Adrenal gland (tissue), 12 donors: ENCODE results near the gene ROBO2. TPM values are rescaled to one million over a fixed set of nuclear protein-coding genes. Genes with fewer than 3 reads are reported as not detected.

ENCODE experiments used
- DNase-seq, 7 donors: peaks; one replicate each; pipeline ENCODE4 v3.0.0-alpha.2; 2019 to 2020
- H3K27ac ChIP-seq, 5 donors: fragments of 200-600 bp; sonication (generic) in 4 of 5; 1 replicate in 3 of 5; 2 replicates in 2 of 5; pipeline versions ENCODE4 v1.5.1 to v1.8.0; 2016 to 2020; ENCODE audit warnings: mild to moderate bottlenecking in 1 of 5
- H3K27me3 ChIP-seq: fragments of 200-600 bp; 2 replicates; pipeline ENCODE4 v1.8.0; 2021
- H3K36me3 ChIP-seq, 2 donors: fragments of 200-600 bp; replicated peaks in 1 of 2; 1 replicate in 1 of 2; 2 replicates in 1 of 2; pipeline versions ENCODE4 v1.5.1 to v1.8.0; 2018 to 2022
- H3K4me1 ChIP-seq, 2 donors: fragments of 200-600 bp; replicated peaks in 1 of 2; 1 replicate in 1 of 2; 2 replicates in 1 of 2; pipeline versions ENCODE4 v1.5.1 to v1.8.0; 2018 to 2021
- H3K4me3 ChIP-seq, 4 donors: fragments of 200-600 bp; sonication (generic) in 3 of 4; one replicate each; pipeline ENCODE4 v1.5.1; 2016 to 2018
- H3K9me3 ChIP-seq, 3 donors: fragments of 200-600 bp; sonication (generic) in 1 of 3; replicated peaks in 1 of 3; 1 replicate in 2 of 3; 2 replicates in 1 of 3; pipeline versions ENCODE4 v1.5.1 to v1.8.0; 2016 to 2021
- POLR2A ChIP-seq, 2 donors: fragments of 450-650 bp; IDR thresholded peaks; one replicate each; pipeline ENCODE4 v1.6.1; 2017; ENCODE audit warnings: antibody characterized with exemption in 2 of 2, mild to moderate bottlenecking in 2 of 2, moderate library complexity in 1 of 2
- WGBS, 4 donors: extraction: QIAGEN DNeasy Blood & Tissue Kit in 2 of 4; methylation state at CpG; one replicate each; pipeline versions ENCODE4 v1.1.5 to v1.1.7; 2013 to 2017; 5-methylcytosine and 5-hydroxymethylcytosine counted together
- intact Hi-C, 2 donors: fragments of 100-400 bp; cut with DNase I; formaldehyde crosslinking; loops; one replicate each; pipeline versions ENCODE4 v1.14.1 to v1.15.0; 2022 to 2023
- polyA plus RNA-seq, 3 donors: library from polyadenylated mRNA; stranded (reverse); fragments of 200-250 nt in 2 of 3; fragments of 350-450 nt in 1 of 3; fragmentation: Illumina TruSeq in 1 of 3; extraction: RNeasy Lipid Tissue Mini Kit (QIAGEN cat#74804) in 1 of 3; gene quantifications; one replicate each; pipeline ENCODE4 v1.2.3, GENCODE V29; 2013 to 2014
- total RNA-seq, 9 donors: library from RNA; depleted of rRNA in 4 of 9; stranded (reverse); fragments of >200 nt in 4 of 9; fragments of 120-200 nt in 1 of 9; fragmentation: NEBNext Ultra II Directional in 1 of 9; extraction: Animal tissue kit (Norgen Biotek cat#: 25700) in 1 of 9; gene quantifications; one replicate each; pipeline versions ENCODE4 v1.1.0 to v1.2.4, GENCODE V29; 2013 to 2023
- TF ChIP-seq, protein P1 (sequence below), 6 experiments: fragments of 450-650 bp in 4 of 6; fragments of 200-600 bp in 2 of 6; sonication (generic) in 1 of 6; IDR thresholded peaks; 1 replicate in 5 of 6; 2 replicates in 1 of 6; pipeline versions ENCODE4 v1.5.1 to v1.8.0; 2016 to 2021; ENCODE audit warnings: antibody characterized with exemption in 6 of 6, mild to moderate bottlenecking in 2 of 6, moderate library complexity in 1 of 6
- donor health status: healthy with polysubstance abuse.
- donor health status: Bipolar disorder and iron deficiency.
- donor health status: DM: yes; HTN: yes; CAD: no.
- donor health status: DM: no; HTN: no; CAD: no.
- donor health status: DM: no; HTN: no; CAD: no.
- donor health status: DM: yes; HTN: yes; CAD: no.

Gene ROBO2
- total and polyA plus RNA-seq, 12 donors, result 0.30 to 9.9 (median 2.5) TPM; not detected in 1

DNA sequence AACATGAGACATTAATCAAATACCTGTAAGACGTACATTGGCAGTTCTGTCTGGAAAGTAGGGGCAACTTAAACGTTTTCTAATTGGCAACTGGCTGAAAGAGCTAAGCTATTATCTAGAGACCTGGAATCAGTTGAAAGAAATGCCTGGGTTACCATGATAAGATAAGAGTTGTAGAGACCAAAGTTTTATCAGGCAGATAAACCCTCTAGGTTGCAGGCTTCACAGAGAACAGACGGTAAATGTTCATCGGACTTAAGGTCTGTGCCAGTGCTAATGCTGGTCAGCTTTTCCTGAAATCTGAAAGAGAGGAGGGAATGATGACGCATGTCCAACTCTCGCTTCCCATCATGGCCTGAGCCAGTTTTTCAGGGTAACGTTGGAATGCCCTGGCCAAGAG lies 196.2 kb downstream of the ROBO2 start:
- no peaks in the 10 kb centered on the region for H3K9me3 ChIP-seq
- H3K36me3 ChIP-seq, result no peaks in the 10 kb centered on the region
- 39 to 52% (median 43%) methylated on average over 7 of the region's 7 CpGs for WGBS, 4 donors
- no peak overlapping the region for H3K27ac ChIP-seq
- H3K4me3 ChIP-seq, result no peak overlapping the region
- H3K27me3 ChIP-seq, result no peaks in the 10 kb centered on the region
- H3K4me1 ChIP-seq, result no peaks in the 10 kb centered on the region
- peak in 3 of 7 donors; percentile 9 to 25 (median 13) for DNase-seq
- TF ChIP-seq, protein P1, sequence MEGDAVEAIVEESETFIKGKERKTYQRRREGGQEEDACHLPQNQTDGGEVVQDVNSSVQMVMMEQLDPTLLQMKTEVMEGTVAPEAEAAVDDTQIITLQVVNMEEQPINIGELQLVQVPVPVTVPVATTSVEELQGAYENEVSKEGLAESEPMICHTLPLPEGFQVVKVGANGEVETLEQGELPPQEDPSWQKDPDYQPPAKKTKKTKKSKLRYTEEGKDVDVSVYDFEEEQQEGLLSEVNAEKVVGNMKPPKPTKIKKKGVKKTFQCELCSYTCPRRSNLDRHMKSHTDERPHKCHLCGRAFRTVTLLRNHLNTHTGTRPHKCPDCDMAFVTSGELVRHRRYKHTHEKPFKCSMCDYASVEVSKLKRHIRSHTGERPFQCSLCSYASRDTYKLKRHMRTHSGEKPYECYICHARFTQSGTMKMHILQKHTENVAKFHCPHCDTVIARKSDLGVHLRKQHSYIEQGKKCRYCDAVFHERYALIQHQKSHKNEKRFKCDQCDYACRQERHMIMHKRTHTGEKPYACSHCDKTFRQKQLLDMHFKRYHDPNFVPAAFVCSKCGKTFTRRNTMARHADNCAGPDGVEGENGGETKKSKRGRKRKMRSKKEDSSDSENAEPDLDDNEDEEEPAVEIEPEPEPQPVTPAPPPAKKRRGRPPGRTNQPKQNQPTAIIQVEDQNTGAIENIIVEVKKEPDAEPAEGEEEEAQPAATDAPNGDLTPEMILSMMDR (IDR thresholded peaks at IDR 0.05), result no peak
- TF ChIP-seq POLR2A (IDR thresholded peaks at IDR 0.05), result no peak
- intact Hi-C loops, result no loop called here

DNA sequence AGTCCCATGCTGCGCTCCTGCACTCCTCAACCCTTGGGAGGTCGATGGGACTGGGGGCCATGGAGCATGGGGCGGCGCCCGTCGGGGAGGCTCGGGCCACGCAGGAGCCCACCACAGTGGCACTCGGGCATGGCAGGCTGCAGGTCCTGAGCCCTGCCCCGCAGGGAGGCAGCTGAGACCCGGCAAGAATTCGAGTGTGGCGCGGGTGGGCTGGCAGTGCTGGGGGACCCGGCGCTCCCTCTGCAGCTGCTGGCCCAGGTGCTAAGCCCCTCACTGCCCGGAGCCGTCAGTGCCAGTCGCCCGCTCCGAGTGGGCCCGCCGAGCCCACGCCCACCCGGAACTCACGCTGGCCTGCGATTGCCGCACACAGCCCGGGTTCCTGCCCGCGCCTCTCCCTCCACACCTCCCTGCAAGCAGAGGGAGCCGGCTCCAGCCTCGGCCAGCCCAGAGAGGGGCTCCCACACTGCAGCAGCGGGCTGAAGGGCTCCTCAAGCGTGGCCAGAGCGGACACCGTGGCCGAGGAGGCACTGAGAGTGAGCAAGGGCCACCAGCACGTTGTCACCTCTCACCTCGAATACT lies 200.3 kb downstream of the ROBO2 start:
- no peaks in the 10 kb centered on the region for H3K27me3 ChIP-seq
- no peaks in the 10 kb centered on the region for H3K36me3 ChIP-seq
- no peak for DNase-seq
- no peaks in the 10 kb centered on the region for H3K9me3 ChIP-seq
- H3K27ac ChIP-seq, result no peak overlapping the region
- intact Hi-C loops, result no loop called here
- TF ChIP-seq, protein P1 (IDR thresholded peaks at IDR 0.05), result no peak
- TF ChIP-seq POLR2A (IDR thresholded peaks at IDR 0.05), result no peak
- WGBS, 4 donors, result 90 to 100% (median 92%) methylated on average over 7 to 40 of the region's 40 CpGs
- no peaks in the 10 kb centered on the region for H3K4me1 ChIP-seq
- no peak overlapping the region for H3K4me3 ChIP-seq

DNA sequence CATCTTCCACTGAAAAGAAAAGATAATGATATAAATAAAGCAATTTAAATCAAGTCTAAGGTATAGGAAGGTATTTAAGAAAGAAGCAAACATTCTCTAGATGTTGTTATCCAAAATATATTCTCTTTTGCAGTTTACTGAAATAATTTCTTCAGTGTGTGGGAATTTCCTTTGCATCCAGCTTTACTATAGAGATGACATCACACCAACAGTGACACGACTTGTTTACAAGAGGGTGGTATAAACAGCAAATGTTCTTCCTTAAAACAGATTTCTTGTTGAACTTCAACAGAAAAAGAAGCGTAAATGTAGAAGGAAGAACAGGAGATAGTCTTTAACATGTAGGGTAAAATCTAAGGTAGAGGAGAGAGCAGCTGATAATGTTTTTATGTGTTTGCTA lies 202.5 kb downstream of the ROBO2 start:
- no peaks in the 10 kb centered on the region for H3K9me3 ChIP-seq
- TF ChIP-seq, protein P1 (IDR thresholded peaks at IDR 0.05), result no peak
- no peak for TF ChIP-seq POLR2A (IDR thresholded peaks at IDR 0.05)
- intact Hi-C loops, result no loop called here

DNA sequence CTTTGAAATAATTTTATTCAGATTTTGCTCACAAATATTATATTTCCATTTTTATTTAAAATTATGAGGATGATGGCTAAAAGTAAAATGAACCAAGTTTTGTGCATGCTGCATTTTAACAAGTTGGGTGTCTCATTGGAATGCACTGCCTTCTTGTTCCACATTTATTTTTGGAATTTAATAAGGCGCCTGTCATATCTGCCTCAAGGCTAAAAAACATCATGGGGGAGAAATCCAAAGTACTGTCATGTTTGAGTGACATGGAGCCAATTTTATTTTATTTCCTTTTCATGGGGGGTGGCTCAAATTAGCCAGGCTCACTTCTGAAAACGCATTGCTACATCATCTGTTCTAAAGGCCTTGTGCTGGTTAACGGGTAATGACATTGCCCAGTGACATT lies 205.1 kb downstream of the ROBO2 start:
- 83 to 92% (median 86%) methylated on average over 3 of the region's 3 CpGs for WGBS, 4 donors

More for the DNA sequence above, 202.5 kb downstream of the ROBO2 start:
- H3K27me3 ChIP-seq, result no peaks in the 10 kb centered on the region
- 64 to 80% (median 67%) methylated on average over 2 of the region's 2 CpGs for WGBS, 4 donors
- H3K4me3 ChIP-seq, result no peak overlapping the region
- no peak for DNase-seq
- no peaks in the 10 kb centered on the region for H3K36me3 ChIP-seq
- H3K4me1 ChIP-seq, result no peaks in the 10 kb centered on the region
- no peak overlapping the region for H3K27ac ChIP-seq

More for the DNA sequence above, 205.1 kb downstream of the ROBO2 start:
- Histone ChIP-seq H3K4me1 (no peaks in the 10 kb centered on the region), H3K27me3 (no peaks in the 10 kb centered on the region), H3K36me3 (no peaks in the 10 kb centered on the region), H3K27ac (no peak overlapping the region), H3K9me3 (no peaks in the 10 kb centered on the region), H3K4me3 (no peak overlapping the region)
- TF ChIP-seq POLR2A (IDR thresholded peaks at IDR 0.05), result no peak
- TF ChIP-seq, protein P1 (IDR thresholded peaks at IDR 0.05), result no peak
- no peak for DNase-seq
- intact Hi-C loops, result no loop called here
